Pons (tissue), 1 donor: ENCODE measurements around the gene AVPR2.
A peak's percentile ranks its signal among the peaks of the same experiment; 100 is the strongest.

ENCODE experiments used
- DNase-seq: peaks from one replicate; pipeline ENCODE4 v3.0.0-alpha.2; 2016; ENCODE audit warnings: low spot score

AVPR2 gene

DNA sequence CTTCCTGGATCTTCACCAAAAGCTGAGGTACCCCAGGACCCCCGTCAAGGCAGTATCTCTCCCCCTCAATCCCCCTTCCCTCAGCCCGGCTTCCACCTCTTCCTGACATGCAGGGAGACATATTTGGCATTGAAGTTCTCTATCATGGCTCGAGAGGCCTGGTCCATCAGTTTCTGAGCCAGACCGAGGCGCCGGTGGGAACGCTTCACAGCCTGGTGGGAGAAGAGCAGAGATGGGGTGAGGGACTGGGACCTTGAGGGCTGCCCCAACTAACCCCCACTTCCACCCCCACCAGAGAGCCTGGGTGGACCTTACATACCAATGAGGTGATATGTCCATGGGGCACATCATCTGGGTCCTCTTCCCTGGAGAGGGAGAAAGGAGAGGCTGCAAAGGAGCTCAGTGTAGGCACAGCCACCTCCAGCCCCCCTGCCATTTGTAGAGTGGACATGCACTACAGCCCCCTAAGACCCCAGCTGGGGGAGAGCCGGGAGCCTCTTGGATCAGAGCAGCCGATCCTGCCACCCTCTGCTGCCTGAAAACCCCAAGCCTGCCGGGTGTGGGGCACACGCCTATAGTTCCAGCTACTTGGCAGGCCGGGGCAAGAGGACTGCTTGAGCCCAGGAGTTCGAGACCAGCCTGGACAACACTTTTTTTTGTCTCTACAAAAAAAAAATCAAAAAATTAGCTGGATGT, 27.9 kb downstream of the AVPR2 start:
- DNase-seq: no peak

DNA sequence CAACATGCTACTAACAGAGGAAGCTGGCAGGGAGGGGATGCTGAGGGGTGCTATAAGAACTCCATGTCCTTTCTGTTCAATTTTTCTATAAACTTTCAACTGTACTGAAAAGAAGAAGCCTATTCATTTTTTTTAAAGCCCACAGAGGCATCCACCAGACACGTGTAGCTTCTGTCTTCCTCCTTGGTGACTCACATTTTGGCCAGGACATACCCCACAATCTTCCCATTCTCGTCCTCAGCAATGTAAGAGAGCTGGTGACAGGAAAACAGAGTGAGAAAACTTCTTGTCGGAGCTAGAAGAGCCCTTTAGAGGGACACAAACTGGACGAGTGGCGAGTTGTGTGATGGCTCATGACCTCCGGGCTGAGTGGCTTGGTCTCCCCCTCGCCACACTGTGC, 29.3 kb downstream of the AVPR2 start:
- DNase-seq: no peak

DNA sequence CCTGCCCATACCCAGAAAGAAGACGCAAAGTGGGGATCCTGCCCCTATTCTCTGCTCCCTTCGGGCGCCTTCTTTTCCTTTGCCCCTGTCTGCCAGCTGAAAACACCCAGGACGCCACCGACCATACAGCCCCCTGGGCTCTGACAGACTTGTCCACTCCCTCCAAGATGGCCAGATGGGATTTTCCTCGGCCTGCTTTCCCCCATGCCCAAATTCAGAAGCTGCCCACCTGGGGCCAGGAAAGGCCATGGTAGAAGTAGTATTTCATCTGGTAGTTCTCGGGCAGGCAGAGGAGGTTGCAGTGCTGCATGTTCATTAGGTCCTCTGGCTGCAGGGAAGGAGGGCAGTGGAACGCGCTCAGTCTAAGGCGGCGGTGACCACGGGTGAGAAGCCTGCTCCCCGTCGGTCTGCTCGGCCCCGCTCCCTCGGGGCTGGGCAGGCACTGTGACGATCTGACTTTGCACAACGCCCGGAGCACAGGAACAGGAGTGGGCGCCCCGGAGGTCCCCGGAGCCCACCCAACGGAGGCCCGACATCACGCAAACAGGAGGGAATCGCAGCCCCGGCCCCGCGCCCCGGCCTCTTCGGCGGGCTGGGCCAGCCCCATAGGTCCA, 29.8 kb downstream of the AVPR2 start:
- DNase-seq: no peak

DNA sequence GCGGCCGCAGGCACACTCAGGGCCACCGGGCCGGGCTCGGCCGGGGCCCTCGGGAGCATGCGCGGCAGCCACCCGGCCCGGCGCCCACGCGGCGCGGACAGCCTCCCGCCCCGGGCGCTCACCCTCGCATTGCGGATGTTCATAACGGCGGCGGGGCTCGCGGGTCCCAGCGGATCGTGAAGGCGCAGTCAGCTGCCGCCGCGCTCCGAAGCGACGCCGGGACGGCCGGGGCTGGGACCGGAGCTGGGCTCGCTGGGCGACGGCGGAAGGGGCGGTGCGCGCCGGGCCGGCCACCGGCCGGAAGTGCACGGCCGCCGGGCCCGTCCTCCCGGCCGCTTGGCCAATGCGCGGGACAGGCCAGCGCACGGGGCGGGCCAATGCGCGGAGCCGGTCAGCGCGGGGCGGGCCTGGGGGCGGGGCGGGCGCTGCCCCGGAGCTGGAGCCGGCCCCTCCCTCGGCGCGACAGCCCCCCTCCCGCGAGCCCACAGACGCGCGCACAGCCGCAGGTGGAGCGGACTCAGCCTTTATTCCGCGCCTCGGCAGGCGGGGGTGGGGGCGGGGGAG, 30.4 kb downstream of the AVPR2 start, which contains the start of gene NAA10:
NAA10 (minus strand) TSS at position 276 of the 564 bp plus-strand sequence; CDS start at position 143, 133 bp downstream.
- peak; percentile 41 for DNase-seq

DNA sequence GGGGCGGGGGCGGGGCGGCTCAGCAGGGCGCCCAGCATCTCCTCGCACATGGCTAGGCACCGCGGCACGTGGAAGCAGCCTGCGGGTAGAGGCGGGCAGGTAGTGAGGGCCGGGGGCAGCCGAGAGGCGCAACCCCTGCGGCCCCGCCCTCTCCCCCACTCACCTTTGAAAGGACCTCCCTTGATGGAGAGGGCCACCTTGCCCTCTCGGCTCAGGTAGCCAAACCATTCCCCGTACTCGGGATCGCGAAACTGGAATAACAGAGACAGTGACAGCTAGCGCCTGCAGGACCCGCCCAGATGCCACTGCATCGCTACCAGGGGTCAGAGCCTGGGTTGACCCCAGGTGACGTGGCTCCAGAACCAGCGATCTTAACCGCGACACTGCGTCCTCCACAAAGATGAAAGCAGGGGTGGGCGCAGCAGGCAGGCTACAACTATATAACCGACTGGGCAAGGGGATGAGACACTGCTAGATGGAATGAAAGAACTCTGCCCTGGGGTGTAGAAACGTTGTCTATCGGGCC, 30.9 kb downstream of the AVPR2 start:
- DNase-seq: no peak

DNA sequence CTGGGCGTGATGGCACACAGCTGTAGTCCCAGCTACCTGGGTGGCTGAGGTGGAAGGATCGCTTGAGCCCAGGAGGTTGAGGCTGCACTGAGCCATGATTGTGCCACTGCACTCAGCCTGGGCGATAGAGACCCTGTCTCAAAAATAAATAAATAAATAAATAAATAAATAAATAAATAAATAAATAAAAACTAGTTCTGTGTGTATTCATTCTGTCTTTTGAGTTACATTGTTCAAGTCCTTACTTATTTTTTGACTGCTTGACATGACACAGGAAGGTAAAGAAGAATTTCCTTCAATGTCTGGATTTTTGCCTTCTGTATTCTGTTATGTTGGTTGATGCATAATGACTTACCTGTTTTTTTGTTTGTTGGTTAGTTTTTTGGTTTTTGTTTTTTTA, 32.6 kb downstream of the AVPR2 start:
- no peak for DNase-seq

DNA sequence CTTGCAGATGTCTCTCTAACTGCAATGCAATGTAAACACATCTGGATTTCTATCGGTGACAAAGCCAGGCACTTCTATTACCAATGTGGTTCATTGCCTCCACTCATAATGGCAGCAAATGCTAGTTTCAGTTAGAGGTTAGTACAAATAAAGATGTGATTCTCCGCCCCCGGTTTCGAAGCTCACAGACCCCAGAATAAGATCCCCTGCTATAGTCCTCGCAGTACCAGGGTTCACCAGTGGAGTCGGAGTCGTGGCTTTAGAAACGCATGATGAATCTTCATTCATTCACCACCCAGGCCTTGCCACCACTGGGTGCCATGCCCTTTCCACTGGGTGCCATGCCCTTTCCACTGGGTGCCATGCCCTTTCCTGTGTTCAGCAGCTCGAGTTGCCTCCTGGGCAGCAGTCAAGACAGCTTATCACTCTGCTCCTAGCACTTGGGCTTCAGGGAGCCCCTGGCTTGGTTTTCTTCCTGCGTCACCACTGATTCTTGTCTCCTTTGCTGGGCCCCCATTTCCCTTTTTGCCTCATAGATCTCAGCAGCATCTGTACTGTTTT, 33.8 kb downstream of the AVPR2 start:
- DNase-seq: no peak

DNA sequence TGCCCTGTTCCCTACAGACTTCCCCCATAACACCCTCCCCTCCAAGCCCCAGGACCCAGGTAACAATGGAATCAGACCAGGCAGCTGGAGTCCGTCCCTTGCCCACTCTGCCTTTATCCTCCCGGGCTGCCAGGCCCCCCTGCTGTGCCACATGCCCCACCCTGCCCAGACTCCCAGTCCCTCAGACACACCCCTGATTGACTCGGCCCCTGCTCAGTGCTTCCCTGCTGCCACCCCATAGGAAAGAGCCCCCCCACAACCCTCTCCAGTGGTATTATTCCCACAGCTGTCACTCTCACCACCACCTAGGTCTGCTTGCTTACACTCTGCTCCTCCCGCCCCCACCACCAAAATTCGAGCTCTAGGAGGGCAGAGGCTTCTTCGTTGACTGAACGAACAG, 35.1 kb downstream of the AVPR2 start:
- DNase-seq: no peak

DNA sequence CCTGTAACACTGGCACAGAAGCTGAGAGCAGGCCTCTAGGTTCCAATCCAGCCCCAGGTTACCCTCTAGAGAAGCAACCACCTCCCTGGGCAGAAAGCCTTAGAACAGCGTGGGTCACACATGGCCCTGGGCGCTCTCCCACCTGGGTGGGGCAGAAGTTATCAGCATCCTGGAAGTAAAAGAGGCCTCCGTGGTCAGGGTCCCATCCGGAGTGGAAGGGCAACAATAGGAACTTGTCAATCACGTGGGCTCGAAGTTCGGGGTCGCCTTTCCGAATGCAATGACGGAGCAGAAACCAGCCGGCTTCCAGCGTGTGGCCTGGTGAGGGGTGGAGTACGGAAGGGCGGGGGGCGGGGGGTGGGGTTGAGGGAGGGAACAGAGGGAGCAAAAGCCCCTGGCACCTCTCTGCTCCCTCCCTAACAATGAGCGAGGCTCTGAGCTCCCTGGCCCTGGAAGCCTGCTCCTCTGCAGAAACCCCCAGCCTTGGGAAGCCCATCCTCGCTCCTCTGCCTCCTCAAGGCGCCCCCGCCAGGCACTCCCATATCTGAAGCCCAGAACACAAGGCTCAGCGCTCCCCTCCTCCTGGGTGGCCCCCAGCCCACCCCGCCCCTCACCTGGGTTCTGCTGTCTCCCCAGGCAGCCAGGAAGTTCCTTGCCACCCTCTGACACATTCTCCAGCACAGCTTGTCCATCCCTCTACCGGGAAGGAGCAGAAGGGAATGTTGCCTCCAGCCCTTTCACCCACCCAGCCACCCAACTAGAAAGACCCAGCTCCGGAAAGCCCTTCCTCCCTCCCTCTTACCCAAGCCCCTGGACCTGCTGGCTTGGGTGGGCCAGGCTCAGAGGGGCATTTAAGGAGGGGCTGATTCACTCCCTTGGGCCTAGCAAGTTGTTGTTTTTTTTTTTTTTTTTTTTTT, 37.1 kb downstream of the AVPR2 start:
- DNase-seq: no peak

DNA sequence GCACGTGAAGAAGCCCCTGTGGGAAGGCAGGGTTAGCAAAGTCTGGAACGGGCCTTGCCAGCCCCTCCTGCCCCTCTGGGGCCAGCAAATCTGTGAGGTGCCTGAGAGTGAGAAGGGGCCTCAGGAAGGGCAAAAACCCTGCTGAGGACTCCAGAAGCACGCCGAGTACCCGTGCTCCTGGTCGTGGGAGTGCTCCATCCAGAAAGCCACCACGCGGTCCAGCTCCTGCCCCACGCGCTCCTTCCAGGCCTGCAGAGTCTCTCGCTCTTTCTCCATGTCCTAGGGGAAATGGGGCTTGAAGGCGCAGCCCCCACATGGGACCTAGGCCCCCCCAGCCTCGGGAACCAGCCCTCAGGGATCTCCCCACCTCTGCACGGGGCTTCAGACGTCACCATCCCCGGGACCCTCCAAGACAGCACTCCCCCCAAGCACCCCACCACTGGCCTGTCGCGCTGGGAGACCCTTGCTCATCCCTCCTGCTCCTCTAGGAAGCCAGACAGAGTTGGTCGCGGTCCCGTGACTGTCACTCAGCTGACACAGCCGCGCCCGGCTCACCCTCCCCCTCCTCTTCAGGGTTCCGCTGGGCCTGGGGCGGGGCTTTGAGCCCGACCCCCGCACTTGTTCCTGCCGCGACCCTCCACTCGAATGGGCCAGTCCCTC, 39.8 kb downstream of the AVPR2 start, which contains the start of gene RENBP:
RENBP (minus strand) TSS at position 504 of the 660 bp plus-strand sequence; CDS start at position 471, 33 bp downstream.
- DNase-seq: no peak

DNA sequence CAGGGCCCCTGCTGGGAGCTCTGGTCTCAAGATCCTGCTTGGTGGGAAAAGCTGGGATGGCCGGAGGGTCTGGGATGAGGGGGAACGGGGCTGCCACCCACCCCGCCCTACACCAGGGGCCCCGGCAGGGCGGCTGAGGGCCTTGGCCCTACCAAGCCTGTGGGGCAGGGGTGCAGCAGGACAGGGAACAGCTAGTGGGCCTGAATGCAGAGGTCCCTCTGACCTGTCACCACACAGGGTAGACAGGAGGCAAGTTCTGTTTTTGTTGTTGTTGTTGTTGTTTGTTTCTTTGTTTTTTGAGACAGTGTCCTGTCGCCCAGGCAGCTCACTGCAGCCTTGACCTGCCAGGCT, 40.3 kb downstream of the AVPR2 start:
- DNase-seq: no peak

DNA sequence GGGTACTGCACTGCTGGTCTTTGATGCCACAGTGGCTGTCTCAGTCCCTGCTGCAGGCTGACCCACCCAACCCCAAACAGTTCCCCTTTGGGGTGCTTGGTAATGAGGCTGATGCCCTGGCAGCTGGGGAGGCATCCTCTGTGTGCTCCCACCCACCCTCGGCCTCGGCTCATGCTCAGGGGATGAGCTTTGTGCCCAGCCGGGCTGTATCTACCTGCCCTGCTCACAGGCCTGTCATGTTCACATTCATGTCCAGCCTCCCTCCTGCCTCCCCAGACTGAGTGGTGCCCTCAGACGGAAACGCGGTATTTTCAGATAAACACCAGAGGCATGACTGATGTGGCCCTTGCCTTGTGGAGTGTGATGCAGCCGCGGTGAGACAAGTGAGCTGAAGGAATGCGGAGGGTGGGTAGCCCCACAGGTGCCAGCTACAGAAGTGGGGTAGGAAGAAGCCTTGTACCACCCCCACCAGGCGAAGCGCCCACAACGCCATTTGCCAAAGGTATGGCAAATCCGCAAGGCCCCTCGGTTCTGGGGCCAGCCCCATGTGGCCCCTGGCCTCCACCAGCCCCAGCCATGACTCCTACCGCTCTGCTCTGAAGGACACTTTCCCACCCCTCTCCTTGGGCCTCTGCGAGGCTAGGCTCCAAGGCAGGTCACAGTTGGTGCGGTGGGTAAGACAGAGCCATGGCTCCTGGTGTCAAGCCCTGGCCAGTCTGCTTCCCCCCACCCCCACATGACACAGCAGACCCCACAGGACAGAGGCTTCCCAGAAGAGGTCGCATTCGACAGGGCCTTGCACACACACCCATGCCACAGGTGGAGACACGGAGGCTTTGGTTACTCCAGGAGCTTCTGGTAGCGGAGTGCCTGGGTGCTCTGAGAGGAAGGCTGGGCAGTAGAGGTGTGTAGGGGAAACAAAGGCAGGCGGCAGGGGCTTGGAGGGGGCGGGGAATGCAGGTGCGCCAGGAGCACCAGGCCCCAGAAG, 41.8 kb downstream of the AVPR2 start:
- no peak for DNase-seq

DNA sequence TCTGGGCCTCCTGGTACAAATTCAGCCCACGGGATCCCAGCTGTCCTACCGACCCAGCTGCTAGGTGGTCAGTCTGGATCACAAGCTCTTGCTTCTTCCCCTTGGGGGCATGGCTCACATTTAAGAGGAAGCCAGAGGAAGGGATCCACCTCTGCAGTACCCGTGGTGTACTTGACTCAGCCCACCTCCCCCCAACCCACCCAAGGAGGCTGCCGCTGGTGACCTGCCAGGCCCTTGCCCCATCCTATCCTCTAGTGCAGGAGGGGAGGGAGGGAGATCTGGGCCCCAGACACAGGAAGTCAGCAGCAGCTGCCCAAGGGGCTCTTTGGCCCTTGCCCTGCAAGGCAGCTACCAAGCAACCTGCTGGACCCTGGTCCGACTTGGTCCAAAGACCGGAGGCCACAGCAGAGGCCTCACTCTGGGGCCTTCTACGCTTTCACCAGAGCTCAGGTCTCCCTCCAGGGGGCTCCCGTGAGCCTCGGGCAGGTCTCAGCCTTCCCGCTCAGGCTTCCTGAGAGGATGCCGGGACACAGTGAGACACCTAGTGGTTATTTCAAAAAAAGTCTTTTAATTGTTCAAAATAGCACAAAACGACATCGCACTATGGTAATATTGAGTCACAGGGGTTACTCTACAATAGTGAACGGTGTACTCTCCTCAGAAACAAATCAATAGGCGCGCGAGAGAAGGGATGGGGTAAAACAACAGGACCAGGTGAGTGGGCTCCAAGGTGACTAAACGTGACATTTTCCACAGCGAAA, 42.7 kb downstream of the AVPR2 start:
- peak; percentile 66 for DNase-seq

DNA sequence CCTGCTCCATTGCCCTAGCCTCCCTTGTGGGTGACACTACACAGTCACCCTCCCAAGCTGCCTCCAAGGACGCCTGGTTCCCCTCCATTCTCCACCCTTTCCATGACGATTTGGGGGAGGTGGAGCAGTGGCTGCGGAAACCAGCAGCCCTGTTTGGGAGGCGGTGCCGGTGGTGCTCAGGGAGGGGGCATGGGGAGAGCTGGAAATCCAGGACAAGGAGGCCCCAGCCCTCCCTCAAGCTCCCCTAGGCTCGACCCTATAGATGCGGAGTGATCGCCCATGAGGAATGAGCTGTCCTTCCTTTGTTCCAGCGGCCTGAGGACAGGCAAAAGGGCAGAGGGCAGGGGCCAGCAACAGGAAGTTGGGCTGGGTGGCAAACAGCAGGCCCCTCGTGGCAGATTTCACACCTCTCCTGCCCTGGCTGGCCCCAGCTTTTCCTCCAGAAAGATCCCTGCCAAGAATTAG, 43.6 kb downstream of the AVPR2 start:
- no peak for DNase-seq

DNA sequence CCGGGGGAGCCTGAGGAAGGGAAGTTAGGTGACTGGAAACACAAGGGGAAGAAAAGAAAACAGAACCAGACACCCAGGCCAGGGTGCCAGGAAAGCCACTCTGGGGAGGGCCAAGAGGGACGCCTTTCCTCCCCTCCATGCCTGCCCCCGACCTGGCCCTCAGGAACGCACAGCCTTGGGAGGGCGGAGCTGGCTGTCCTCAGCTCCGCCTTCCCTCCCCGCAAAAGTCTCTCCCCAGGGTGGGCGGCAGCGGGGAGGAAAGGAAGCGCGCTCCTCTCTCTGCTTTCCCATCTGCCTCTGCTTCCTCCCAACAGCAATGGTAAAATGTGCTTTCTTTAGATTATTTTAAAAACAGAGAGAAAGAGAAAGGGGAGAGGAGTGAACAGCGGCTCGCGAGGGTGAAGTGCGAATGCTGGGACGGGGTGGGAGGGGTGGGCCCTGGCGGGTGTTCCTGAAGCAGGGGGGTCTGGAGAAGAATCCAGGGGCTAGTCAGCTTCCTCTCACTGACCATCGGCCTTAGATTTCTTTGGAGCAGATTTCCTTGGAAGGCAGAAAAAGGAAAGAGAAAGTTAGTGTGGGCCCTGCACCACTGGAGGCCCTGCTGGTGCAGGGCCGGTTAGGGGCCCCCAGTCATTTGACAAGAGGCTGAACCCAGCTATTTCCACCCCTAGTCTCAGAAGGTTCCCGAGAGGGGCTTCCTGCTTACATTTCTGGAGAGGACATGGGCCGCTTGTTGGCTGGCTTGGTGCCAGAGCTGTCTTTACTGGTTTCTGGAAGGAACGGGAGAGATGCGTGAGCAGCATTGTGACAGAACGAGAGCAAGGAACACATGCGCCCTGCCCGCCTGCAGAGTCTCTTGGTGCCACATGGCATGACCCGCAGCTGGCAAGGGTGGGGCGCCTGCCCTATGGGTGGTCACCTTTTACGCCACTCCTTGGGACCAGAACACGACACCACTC, 44.7 kb downstream of the AVPR2 start:
- DNase-seq: no peak

DNA sequence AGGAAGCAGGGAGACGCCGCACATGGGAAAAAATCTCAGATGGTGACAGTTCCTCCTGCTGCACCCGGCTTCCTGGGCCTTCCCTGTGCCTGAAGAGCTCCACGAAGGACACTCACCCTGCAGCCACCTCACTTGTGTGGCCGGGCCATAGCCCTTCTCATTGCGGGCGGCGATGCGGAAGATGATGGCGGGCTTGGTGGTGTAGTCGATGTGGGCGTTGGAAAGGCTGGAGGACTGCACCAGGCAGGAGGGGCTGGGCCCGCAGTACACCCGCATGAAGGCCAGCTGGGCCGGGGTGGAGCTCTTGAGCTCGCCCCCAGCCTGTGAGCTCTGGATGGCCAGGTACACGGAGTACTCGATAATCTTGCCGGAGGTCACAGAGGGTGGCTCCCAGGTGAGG, 45.7 kb downstream of the AVPR2 start:
- DNase-seq: no peak

DNA sequence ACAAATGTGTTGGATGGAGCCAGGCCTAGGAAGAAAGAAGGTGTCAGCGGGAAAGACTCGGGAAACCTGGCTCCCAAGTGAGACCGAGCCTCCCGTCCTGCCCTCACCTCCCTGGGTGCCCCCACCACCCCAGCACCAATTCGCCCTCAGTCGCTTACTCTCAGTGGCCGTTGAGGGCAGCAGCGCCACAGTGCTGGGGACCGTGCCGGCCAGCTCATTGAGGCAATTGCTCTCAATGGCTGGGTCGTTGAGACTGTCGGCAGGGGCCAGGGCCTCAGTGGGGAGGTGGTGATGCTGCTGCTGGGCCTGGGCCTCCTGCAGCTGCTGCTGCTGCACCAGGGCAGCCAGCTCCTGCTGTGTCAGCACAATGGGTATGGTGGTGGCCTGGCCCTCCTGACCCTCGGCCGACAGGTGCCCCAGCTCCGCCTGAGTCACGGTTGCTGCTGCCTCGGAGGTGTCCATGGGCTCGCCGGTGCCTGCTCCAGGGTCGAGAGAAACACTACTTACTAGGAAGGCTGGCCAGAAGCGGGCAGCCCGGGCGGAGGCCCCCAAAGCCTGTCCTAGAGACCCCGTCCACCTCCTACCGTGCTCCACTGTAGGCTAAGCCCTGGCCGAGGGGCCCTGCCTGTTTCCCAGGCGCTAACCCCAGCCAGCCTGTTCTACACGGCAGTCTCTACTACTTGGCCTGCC, 47.4 kb downstream of the AVPR2 start:
- no peak for DNase-seq
